GM13977 (cell line): ENCODE measurements around the gene ETS2.

Source experiments
- DNase-seq: peaks from one replicate; pipeline ENCODE4 v3.0.0; 2012; ENCODE audit warnings: low spot score
- CTCF ChIP-seq: IDR thresholded peaks from 2 replicates; pipeline ENCODE4 v1.5.1; 2012; ENCODE audit warnings: mild to moderate bottlenecking, control low read depth; ENCODE audit not compliant: insufficient read depth; ENCODE audit errors: extremely low read depth, missing control alignments
- in situ Hi-C: fragments of 300-500 bp; cut with MboI; formaldehyde crosslinking; loops from one replicate; pipeline ENCODE4 v1.12.0; 2022; ENCODE audit warnings: low sequenced_read_pairs, low pct_unique_long_range_greater_than_20kb, mixed read lengths, inconsistent platforms; ENCODE audit not compliant: unreplicated experiment

The ETS2 gene

GRCh38 chr21:38805328-38806152 lies at the start of gene ETS2:
TSS of gene ETS2 (plus strand) at chr21:38805929. CDS start at chr21:38810035, 4,106 bp downstream.
- TF ChIP-seq CTCF = no peak
- DNase-seq = peak; percentile 89
- in situ Hi-C loops = no loop called here

GRCh38 chr21:38756746-38757145 lies 49.0 kb upstream of the ETS2 start:
- in situ Hi-C loops = no loop called here
- no peak for DNase-seq
- no peak for TF ChIP-seq CTCF

GRCh38 chr21:38758501-38759214 lies 47.1 kb upstream of the ETS2 start:
- no peak for DNase-seq
- in situ Hi-C loops = no loop called here
- TF ChIP-seq CTCF = no peak

- no peak for DNase-seq
- no peak for TF ChIP-seq CTCF
- in situ Hi-C loops = no loop called here
These were observed 46.3 kb upstream of the ETS2 start for GRCh38 chr21:38759413-38759812.

GRCh38 chr21:38760017-38760761 lies 45.5 kb upstream of the ETS2 start:
- in situ Hi-C loops = no loop called here
- no peak for TF ChIP-seq CTCF
- DNase-seq = no peak

GRCh38 chr21:38760762-38761155 lies 45.0 kb upstream of the ETS2 start:
- DNase-seq = no peak
- in situ Hi-C loops = no loop called here
- TF ChIP-seq CTCF = no peak
